HG03442 (cell line): ENCODE results near the gene LMO4.

Source experiments
- ATAC-seq: cut with Tn5 transposase; IDR thresholded peaks from one replicate; pipeline ENCODE4 v1.9.1; 2021; ENCODE audit warnings: mild to moderate bottlenecking, moderate library complexity; ENCODE audit not compliant: unreplicated experiment

Gene LMO4

GRCh38 chr1:87328272-87329050 lies at the start of gene LMO4:
LMO4 (plus strand) TSS chr1:87328880; CDS start chr1:87332016, 3,136 bp downstream.
- peak; percentile 87 for ATAC-seq

DNA sequence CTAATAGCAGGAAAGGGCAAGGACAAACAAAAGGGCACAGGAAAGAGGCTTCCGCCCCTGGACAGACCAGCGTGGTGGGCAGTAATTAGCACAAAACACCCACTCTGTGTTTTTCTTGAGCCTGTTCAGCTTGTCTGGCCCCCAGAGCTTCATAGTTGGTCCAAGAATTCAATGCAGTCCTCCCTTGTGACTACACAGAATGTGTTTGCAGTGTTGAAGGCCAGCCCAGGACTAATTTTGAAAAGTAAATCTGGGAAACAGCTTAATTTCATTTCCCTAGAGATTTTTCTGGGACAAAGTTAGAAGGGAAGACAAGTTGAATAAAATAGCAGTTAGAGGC lies 49.2 kb upstream of the LMO4 start:
- no peak for ATAC-seq

DNA sequence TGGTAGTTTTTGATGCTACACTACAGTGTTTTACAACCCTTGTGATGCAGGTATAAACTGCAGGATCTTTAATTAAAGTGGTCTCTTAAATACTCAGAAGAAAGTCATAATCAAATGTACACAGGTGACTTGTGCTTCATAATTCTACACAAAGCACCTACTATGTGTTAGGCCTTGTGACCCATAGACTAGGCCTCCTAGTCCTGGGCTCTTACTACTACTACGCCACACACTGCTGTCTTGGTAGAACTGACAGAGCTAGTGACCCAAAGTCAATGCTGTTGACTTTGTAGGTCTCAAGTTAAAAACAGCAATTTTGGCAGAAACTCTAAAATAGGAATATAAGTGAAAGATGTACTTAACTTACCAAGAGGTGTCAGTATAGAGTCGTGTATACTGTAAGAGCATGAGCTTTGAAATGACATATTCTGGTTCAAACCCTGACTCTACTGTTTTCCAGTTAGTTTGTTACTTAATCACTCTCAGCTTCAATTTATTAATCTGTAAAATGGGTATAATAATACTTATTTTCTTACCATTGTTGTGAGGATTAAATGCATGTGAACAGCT lies 48.6 kb upstream of the LMO4 start:
- no peak for ATAC-seq

DNA sequence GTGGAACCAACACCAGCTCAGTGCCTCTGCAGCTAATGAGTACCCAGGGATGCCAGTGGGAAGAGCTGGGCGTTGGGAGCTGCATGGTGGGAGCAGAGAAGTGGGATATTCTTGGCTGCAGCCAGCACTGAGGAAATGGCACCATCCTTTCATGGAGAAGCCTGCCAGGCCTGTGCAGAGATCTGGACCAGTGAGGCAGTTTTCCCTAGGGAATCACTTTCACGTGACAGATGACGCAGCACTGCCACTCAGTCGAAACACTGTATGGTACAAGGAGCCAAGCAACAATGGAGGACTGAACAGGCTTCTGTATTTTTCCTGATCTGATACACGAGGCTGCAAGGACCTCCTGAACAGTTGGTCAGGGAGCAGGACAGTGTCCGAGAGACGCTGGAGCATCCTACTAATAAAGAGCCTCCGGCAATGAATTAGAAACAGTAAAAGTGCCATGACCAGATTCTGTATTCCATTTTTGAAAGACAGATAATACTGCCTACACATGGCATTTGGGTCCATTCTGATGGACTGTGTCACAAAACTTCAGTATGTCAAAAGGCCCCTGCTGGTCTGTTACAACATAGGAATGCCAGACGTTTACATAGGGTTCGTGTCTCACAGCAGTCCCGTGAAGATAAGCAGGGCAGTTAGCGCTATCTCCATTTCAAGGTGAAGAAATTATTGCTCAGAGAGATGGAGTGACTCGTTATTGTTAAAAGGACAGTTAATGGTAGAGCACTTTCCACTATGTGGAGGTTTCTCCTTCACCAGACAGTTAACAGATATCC lies 44.0 kb upstream of the LMO4 start:
- no peak for ATAC-seq

GRCh38 chr1:87291107-87291506 lies 37.6 kb upstream of the LMO4 start:
- no peak for ATAC-seq

- peak; percentile 65 for ATAC-seq
These were observed 35.8 kb upstream of the LMO4 start for GRCh38 chr1:87292684-87293493.

GRCh38 chr1:87294633-87295032 lies 34.0 kb upstream of the LMO4 start:
- no peak for ATAC-seq

- no peak for ATAC-seq
These were observed 33.1 kb upstream of the LMO4 start for GRCh38 chr1:87295445-87296110.

DNA sequence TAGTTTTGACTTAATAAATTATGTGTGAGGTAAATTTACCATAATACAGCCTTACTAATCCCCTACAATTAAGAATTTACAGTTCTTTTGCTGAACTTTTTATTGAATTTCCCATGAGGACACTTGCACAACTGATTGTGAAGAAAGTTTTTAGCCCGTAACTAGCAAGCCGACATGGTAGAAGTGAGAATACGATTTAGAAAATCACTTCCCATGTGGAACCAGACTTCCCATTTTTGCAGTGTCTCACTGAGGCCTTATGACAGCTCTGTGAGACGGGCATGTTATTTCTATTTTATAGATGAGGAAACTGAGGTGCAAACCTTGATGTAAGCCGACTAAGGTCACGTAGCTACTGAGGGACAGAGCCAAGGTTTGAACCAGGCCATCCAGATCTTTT lies 32.5 kb upstream of the LMO4 start:
- no peak for ATAC-seq

GRCh38 chr1:87299661-87300060 lies 29.0 kb upstream of the LMO4 start:
- ATAC-seq: no peak

DNA sequence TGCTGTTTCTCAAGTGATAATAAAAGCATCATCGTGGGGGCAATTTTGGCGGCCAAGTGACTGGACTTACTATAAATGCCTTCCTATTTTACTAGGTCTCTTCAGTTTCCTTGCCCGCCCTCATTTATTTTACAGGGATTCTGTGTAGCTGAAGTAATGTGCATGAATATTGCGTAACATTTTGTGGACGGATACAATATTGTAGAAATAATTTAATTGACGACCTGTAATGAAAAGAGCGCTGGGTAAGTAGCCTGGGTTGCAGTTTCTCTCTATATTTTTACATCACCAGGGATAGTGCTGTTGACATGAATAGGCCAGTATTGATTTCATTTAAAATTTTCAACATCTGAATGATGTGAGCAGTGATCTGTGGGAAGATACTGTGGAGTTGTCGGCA lies 28.1 kb upstream of the LMO4 start:
- no peak for ATAC-seq

DNA sequence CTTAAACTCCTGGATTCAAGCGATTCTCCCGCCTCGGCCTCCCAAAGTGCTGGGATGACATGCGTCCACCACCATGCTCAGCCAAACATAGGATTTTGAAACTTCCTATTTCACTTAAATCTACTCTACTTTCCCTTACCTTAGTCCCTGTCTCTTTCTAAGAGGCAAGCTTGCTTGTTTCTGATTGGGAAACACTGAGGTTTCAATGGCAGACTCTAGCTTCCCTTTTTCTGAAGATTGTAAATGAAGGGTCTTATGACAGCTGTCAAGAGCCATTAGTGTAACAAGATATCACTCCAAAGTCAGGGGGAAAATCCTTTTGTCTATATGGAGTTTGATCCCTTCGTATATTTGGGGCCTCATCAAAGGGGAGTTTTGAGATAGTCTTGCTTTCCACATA lies 23.5 kb upstream of the LMO4 start:
- ATAC-seq: no peak

- ATAC-seq: no peak
These were observed 22.9 kb upstream of the LMO4 start for GRCh38 chr1:87305762-87306161.

DNA sequence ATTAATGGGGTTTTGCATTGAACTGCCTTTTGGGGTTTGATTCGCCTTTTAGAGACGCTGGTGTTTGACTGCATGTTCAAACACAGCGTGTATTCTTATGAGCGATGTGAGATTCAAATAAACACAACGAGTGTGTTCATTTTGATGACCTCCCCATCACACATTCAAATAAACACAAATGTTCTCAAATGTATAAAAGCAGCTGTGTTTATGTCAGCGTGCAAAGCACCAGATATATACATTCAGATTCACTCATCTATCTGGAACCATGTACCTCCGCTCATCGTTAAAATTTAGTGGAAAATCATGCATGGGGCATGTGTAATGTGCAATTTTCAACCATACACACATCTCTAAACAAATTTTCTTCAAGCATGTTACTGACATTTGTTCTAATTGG lies 21.4 kb upstream of the LMO4 start:
- ATAC-seq: no peak

DNA sequence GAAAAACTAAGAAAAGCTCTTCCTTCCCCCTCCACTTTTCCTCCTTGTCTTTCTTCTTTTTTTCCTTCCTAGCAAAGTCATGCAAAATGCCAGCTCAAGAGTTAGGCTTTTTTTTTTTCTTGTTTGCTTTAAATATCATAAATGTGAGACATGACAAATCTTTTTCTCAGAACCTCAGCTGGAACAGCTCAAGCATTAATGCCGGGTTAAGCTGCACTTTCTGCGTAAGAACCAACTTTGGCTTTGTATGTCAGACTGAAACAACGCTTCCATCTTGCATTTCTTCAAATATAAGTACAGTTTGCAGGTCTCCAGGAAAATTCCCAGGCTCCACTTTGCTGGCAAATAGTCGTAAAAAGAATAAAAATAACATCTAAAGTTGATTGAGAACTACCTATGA lies 20.7 kb upstream of the LMO4 start:
- no peak for ATAC-seq

DNA sequence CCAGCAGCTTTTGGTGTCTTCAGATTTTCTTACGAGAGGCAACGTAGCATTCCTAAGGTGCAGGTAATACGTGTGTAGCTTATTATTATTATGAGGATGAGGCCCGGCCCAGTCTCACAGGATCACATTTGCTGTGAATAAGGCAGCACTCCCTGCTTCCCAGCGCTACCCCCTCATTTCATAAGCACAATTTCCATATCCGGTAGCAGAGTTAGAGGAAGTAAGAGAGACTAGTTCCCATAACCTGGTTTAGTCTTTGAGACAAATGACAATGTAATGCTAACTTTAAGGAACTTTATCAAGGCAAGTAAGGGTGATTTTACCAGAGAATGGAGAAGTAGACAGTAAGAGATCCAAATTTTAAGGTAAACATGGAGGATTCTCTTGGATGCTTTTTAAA lies 14.6 kb upstream of the LMO4 start:
- ATAC-seq: no peak

DNA sequence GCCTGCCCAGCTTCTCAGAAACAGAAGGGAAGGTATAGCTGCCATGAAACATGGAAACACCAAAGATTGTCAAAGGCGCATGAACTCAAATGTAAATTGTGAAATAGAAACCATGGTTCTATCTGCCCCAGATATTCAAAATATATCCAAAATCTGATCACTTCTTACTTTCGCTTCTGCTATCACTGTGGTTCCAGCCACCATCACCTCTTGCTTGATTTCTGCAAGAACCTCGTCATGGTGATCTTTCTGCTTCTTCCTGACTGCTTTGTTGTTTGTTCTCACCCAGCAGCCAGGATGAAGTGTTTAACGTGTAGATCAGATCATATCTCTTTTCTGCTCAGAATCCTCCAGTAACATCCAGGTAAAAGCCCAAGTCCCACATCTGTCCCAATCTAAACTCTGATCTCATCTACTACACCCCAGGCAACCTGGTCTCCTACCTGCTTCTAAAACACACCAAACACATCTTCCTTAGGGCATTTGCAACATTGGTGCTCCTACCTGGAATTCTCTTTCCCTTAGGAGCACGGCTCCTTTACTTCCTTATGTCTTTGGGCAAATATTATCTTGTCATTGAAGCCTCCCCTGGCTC lies 10.5 kb upstream of the LMO4 start:
- ATAC-seq: peak; percentile 70

GRCh38 chr1:87318806-87319205 lies 9.9 kb upstream of the LMO4 start:
- no peak for ATAC-seq

- no peak for ATAC-seq
These were observed 2.5 kb upstream of the LMO4 start for GRCh38 chr1:87325982-87326738.
